Kidney (tissue), 14 donors: Measurements from ENCODE around the gene ASCC3. TPM values are rescaled to one million over a fixed set of nuclear protein-coding genes. Genes with fewer than 3 reads are reported as not detected.

Experiments
- DNase-seq, 5 donors: peaks; one replicate each; pipeline ENCODE4 v3.0.0-alpha.2; 2013 to 2020
- FAIRE-seq: peaks from 2 replicates; lab custom pipeline; 2012; peaks lifted over from hg19 to GRCh38; lab: Jason Lieb, UNC
- H3K27ac ChIP-seq, 2 donors: one replicate each; pipeline ENCODE4 v1.7.0; 2013; ENCODE audit warnings: low read depth in 2 of 2, low read length in 2 of 2, inconsistent platforms in 1 of 2
- H3K27me3 ChIP-seq: one replicate; pipeline ENCODE4 v1.7.1; 2013; ENCODE audit warnings: low read length, inconsistent platforms; ENCODE audit not compliant: control insufficient read depth, insufficient read depth
- H3K36me3 ChIP-seq, 3 donors: one replicate each; pipeline versions ENCODE4 v1.7.0 to v1.7.1; 2013; ENCODE audit warnings: low read length in 3 of 3, control low read depth in 1 of 3, inconsistent platforms in 1 of 3; ENCODE audit not compliant: insufficient read depth in 3 of 3, control insufficient read depth in 2 of 3
- H3K4me1 ChIP-seq, 3 donors: one replicate each; pipeline versions ENCODE4 v1.7.0 to v1.7.1; 2013; ENCODE audit warnings: low read length in 3 of 3, inconsistent platforms in 1 of 3, low read depth in 1 of 3; ENCODE audit not compliant: control insufficient read depth in 2 of 3, insufficient read depth in 2 of 3
- H3K4me3 ChIP-seq, 3 donors: one replicate each; pipeline versions ENCODE4 v1.7.0 to v1.8.1; 2013; ENCODE audit warnings: low read length in 3 of 3, control low read depth in 1 of 3, inconsistent platforms in 1 of 3
- H3K9ac ChIP-seq, 3 donors: one replicate each; pipeline versions ENCODE4 v1.7.0 to v1.7.1; 2013; ENCODE audit warnings: low read length in 3 of 3, control low read depth in 1 of 3, inconsistent platforms in 1 of 3
- H3K9me3 ChIP-seq, 3 donors: one replicate each; pipeline versions ENCODE4 v1.7.0 to v1.7.1; 2013; ENCODE audit warnings: low read length in 3 of 3, control low read depth in 1 of 3, inconsistent platforms in 1 of 3; ENCODE audit not compliant: control insufficient read depth in 2 of 3, insufficient read depth in 1 of 3
- intact Hi-C: fragments of 100-400 bp; cut with DNase I; formaldehyde crosslinking; loops from one replicate; pipeline ENCODE4 v1.11.1; 2022
- polyA plus RNA-seq: library from polyadenylated mRNA; stranded (reverse); fragments of 350-450 nt; fragmentation: Illumina TruSeq; extraction: RNeasy Lipid Tissue Mini Kit (QIAGEN cat#74804); gene quantifications from one replicate; pipeline ENCODE4 v1.2.3, GENCODE V29; 2014; ENCODE audit warnings: low read depth, low replicate concordance; ENCODE audit not compliant: insufficient read depth
- total RNA-seq: library from RNA; stranded (reverse); fragmentation: NEBNext Ultra II Directional; extraction: Animal tissue kit (Norgen Biotek cat#: 25700); gene quantifications from one replicate; pipeline ENCODE4 v1.2.1, GENCODE V29; 2021
- TF ChIP-seq, protein P1 (sequence below): IDR thresholded peaks from 3 replicates; pipeline ENCODE4 v1.5.1; 2012; ENCODE audit warnings: mild to moderate bottlenecking, moderate library complexity, borderline replicate concordance; ENCODE audit not compliant: insufficient read depth; ENCODE audit errors: extremely low read depth
- donor health status: control.
- donor health status: control.
- donor health status: control.
- donor health status: control.
- donor health status: control.
- donor health status: DM: yes; HTN: yes; CAD: no.
- donor health status: Normal renal cell carcinoma (clear cell type).

The ASCC3 gene
- total and polyA plus RNA-seq, 2 donors from 2014 or later: 7.7 to 31.7 TPM

- H3K9me3 ChIP-seq: no peaks in the 10 kb centered on the region
- H3K9ac ChIP-seq: no peak overlapping the region
- no peaks in the 10 kb centered on the region for H3K27me3 ChIP-seq
- H3K27ac ChIP-seq: no peak overlapping the region
- no peak for DNase-seq
- peaks cover 0 to 8% (median 0%) of the 10 kb centered on the region in 3 donors for H3K36me3 ChIP-seq
- no peaks in the 10 kb centered on the region for H3K4me1 ChIP-seq
- intact Hi-C loops: no loop called here
- TF ChIP-seq, protein P1, sequence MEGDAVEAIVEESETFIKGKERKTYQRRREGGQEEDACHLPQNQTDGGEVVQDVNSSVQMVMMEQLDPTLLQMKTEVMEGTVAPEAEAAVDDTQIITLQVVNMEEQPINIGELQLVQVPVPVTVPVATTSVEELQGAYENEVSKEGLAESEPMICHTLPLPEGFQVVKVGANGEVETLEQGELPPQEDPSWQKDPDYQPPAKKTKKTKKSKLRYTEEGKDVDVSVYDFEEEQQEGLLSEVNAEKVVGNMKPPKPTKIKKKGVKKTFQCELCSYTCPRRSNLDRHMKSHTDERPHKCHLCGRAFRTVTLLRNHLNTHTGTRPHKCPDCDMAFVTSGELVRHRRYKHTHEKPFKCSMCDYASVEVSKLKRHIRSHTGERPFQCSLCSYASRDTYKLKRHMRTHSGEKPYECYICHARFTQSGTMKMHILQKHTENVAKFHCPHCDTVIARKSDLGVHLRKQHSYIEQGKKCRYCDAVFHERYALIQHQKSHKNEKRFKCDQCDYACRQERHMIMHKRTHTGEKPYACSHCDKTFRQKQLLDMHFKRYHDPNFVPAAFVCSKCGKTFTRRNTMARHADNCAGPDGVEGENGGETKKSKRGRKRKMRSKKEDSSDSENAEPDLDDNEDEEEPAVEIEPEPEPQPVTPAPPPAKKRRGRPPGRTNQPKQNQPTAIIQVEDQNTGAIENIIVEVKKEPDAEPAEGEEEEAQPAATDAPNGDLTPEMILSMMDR: no peak
- no peak for FAIRE-seq
- H3K4me3 ChIP-seq: no peak overlapping the region
Observed at GRCh38 chr6:100512203-100512862, 368.8 kb downstream of the ASCC3 start.

- H3K4me1 ChIP-seq: no peaks in the 10 kb centered on the region
- H3K4me3 ChIP-seq: no peak overlapping the region
- no peak overlapping the region for H3K9ac ChIP-seq
- H3K9me3 ChIP-seq: no peaks in the 10 kb centered on the region
- DNase-seq (no peak), FAIRE-seq (no peak)
- peaks cover 0 to 8% (median 0%) of the 10 kb centered on the region in 3 donors for H3K36me3 ChIP-seq
- H3K27me3 ChIP-seq: no peaks in the 10 kb centered on the region
- no peak overlapping the region for H3K27ac ChIP-seq
- intact Hi-C loops: no loop called here
- TF ChIP-seq, protein P1: no peak
Observed at GRCh38 chr6:100509101-100509500, 372.0 kb downstream of the ASCC3 start.

GRCh38 chr6:100506651-100507050 lies 374.5 kb downstream of the ASCC3 start:
- intact Hi-C loops: no loop called here
- Histone ChIP-seq H3K9ac (no peak overlapping the region), H3K27me3 (no peaks in the 10 kb centered on the region), H3K36me3 (peaks cover 0 to 3% (median 0%) of the 10 kb centered on the region in 3 donors), H3K4me1 (no peaks in the 10 kb centered on the region), H3K27ac (no peak overlapping the region), H3K4me3 (no peak overlapping the region), H3K9me3 (no peaks in the 10 kb centered on the region)
- no peak for DNase-seq
- no peak for FAIRE-seq
- TF ChIP-seq, protein P1: no peak
